ENCODE results near the gene GLIPR2. TPM values are rescaled to one million over a fixed set of nuclear protein-coding genes. Genes with fewer than 3 reads are reported as not detected.

Gene GLIPR2
- total RNA-seq: 17.9 and 29.2 TPM in 2 replicates

GRCh38 chr9:36136272-36136893, at the start of gene GLIPR2:
Gene GLIPR2 (plus strand): TSS chr9:36136733. CDS start chr9:36136779, 46 bp downstream.

GRCh38 chr9:36169166-36169565, 32.6 kb downstream of the GLIPR2 start, which contains the start of gene CCIN:
Gene CCIN (plus strand): TSS chr9:36169388. CDS start chr9:36169503, 115 bp downstream.

GRCh38 chr9:36190388-36191289, 54.1 kb downstream of the GLIPR2 start, which contains the start of gene CLTA:
Gene CLTA (plus strand): TSS chr9:36190921. CDS start chr9:36191057, 136 bp downstream.

Other genes starting within 250 kb of the GLIPR2 start
- gene HRCT1, start 230.5 kb upstream of the GLIPR2 start, total RNA-seq: 0.18 and 0.86 TPM in 2 replicates
- gene SPAAR, start 227.2 kb upstream of the GLIPR2 start, total RNA-seq: 0.18 TPM in 1 of 2 replicates, not detected in the other
- gene OR2S2, start 178.6 kb upstream of the GLIPR2 start, total RNA-seq: not detected in 2 replicates
- gene RECK, start 99.8 kb upstream of the GLIPR2 start, total RNA-seq: 19.0 and 23.7 TPM in 2 replicates
- 0.71 and 1.2 TPM in 2 replicates for gene CCIN, start 32.7 kb downstream of the GLIPR2 start, total RNA-seq
- 247 and 311 TPM in 2 replicates for gene CLTA, start 54.2 kb downstream of the GLIPR2 start, total RNA-seq
- gene GNE, start 121.7 kb downstream of the GLIPR2 start, total RNA-seq: 30.0 and 30.8 TPM in 2 replicates

Data from myometrial cell (primary cell).